Measurements from ENCODE around the gene GLRX5. TPM values are rescaled to one million over a fixed set of nuclear protein-coding genes. Genes with fewer than 3 reads are reported as not detected.
"Not testable (repeated sequence)": the region's sequence is repeated elsewhere in the genome, so short reads cannot be mapped to it uniquely, and the experiment has no call there.

GLRX5 gene
- total and polyA plus RNA-seq, 2 experiments from 2014 or later, result 91.4 to 130 TPM

DNA sequence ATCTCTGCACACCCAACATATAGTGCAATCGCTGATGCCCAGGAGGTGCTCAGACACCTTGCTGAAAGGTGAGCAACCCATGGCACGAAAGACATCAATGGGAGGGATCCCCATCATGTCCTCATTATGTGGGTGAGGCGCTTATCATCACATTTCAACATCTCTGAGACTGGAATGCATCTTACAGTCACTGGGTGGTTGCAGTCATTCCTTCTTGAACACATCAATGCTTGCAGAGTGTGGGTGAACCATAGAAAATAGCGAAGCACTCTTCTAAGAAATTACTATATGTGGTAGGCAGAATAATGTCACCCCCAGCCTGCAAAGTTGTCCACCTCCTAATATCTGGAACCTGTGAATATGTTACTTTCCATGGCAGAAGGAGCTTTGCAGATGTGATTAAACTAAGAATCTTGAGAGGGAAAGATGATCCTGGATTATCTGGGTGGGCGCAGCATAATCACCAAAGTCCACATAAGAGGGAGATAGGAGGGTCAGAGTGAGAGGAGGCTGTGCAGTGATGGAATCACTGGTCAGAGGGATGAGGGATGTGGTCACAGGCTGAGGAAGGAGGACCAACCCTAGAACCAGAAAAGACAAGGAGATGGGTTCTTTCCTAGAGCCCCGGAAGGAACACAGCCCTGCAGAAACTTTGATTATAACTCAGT, 51.2 kb downstream of the GLRX5 start (continued):
- TF ChIP-seq, protein P1, sequence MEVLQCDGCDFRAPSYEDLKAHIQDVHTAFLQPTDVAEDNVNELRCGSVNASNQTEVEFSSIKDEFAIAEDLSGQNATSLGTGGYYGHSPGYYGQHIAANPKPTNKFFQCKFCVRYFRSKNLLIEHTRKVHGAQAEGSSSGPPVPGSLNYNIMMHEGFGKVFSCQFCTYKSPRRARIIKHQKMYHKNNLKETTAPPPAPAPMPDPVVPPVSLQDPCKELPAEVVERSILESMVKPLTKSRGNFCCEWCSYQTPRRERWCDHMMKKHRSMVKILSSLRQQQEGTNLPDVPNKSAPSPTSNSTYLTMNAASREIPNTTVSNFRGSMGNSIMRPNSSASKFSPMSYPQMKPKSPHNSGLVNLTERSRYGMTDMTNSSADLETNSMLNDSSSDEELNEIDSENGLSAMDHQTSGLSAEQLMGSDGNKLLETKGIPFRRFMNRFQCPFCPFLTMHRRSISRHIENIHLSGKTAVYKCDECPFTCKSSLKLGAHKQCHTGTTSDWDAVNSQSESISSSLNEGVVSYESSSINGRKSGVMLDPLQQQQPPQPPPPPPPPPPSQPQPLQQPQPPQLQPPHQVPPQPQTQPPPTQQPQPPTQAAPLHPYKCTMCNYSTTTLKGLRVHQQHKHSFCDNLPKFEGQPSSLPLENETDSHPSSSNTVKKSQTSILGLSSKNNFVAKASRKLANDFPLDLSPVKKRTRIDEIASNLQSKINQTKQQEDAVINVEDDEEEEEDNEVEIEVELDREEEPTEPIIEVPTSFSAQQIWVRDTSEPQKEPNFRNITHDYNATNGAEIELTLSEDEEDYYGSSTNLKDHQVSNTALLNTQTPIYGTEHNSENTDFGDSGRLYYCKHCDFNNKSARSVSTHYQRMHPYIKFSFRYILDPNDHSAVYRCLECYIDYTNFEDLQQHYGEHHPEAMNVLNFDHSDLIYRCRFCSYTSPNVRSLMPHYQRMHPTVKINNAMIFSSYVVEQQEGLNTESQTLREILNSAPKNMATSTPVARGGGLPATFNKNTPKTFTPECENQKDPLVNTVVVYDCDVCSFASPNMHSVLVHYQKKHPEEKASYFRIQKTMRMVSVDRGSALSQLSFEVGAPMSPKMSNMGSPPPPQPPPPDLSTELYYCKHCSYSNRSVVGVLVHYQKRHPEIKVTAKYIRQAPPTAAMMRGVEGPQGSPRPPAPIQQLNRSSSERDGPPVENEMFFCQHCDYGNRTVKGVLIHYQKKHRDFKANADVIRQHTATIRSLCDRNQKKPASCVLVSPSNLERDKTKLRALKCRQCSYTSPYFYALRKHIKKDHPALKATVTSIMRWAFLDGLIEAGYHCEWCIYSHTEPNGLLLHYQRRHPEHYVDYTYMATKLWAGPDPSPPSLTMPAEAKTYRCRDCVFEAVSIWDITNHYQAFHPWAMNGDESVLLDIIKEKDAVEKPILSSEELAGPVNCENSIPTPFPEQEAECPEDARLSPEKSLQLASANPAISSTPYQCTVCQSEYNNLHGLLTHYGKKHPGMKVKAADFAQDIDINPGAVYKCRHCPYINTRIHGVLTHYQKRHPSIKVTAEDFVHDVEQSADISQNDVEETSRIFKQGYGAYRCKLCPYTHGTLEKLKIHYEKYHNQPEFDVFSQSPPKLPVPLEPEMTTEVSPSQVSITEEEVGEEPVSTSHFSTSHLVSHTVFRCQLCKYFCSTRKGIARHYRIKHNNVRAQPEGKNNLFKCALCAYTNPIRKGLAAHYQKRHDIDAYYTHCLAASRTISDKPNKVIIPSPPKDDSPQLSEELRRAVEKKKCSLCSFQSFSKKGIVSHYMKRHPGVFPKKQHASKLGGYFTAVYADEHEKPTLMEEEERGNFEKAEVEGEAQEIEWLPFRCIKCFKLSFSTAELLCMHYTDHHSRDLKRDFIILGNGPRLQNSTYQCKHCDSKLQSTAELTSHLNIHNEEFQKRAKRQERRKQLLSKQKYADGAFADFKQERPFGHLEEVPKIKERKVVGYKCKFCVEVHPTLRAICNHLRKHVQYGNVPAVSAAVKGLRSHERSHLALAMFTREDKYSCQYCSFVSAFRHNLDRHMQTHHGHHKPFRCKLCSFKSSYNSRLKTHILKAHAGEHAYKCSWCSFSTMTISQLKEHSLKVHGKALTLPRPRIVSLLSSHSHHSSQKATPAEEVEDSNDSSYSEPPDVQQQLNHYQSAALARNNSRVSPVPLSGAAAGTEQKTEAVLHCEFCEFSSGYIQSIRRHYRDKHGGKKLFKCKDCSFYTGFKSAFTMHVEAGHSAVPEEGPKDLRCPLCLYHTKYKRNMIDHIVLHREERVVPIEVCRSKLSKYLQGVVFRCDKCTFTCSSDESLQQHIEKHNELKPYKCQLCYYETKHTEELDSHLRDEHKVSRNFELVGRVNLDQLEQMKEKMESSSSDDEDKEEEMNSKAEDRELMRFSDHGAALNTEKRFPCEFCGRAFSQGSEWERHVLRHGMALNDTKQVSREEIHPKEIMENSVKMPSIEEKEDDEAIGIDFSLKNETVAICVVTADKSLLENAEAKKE (CRISPR knock-in tag; IDR thresholded peaks at IDR 0.05), result no peak
- TF ChIP-seq POLR2AphosphoS5 (IDR thresholded peaks at IDR 0.05; ENCODE audit: low read depth) (no peak), ZNF114 (CRISPR knock-in tag; IDR thresholded peaks at IDR 0.05) (no peak), CREB1 (CRISPR knock-in tag; IDR thresholded peaks at IDR 0.05; ENCODE audit: low read depth) (no peak), STAT1 (IDR thresholded peaks at IDR 0.05; ENCODE audit: unreplicated experiment) (no peak), EZH2 (IDR thresholded peaks at IDR 0.05; ENCODE audit: low read depth, unreplicated experiment) (no peak), ZNF331 (CRISPR knock-in tag; IDR thresholded peaks at IDR 0.05; ENCODE audit: low read depth) (no peak), EZH2phosphoT487 (IDR thresholded peaks at IDR 0.05; ENCODE audit: unreplicated experiment) (no peak)
- TF ChIP-seq, protein P2, sequence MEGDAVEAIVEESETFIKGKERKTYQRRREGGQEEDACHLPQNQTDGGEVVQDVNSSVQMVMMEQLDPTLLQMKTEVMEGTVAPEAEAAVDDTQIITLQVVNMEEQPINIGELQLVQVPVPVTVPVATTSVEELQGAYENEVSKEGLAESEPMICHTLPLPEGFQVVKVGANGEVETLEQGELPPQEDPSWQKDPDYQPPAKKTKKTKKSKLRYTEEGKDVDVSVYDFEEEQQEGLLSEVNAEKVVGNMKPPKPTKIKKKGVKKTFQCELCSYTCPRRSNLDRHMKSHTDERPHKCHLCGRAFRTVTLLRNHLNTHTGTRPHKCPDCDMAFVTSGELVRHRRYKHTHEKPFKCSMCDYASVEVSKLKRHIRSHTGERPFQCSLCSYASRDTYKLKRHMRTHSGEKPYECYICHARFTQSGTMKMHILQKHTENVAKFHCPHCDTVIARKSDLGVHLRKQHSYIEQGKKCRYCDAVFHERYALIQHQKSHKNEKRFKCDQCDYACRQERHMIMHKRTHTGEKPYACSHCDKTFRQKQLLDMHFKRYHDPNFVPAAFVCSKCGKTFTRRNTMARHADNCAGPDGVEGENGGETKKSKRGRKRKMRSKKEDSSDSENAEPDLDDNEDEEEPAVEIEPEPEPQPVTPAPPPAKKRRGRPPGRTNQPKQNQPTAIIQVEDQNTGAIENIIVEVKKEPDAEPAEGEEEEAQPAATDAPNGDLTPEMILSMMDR (conservative IDR thresholded peaks at IDR 0.05; ENCODE audit: low read depth in 2 of 2), result no peak

DNA sequence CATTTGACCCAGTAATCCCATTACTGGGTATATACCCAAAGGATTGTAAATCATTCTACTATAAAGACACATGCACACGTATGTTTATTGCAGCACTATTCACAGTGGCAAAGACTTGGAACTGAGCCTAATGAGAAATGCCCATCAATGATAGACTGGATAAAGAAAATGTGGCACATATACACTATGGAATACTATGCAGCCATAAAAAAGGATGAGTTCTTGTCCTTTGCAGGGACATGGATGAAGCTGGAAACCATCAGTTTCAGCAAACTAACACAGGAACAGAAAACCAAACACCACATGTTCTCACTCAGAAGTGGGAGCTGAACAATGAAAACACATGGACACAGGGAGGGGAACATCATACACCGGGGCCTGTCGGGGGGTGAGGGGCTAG, 56.3 kb downstream of the GLRX5 start:
- H3K9me3 Mint-ChIP-seq; H3K27ac Mint-ChIP-seq; H3K9me2 ChIP-seq (ENCODE audit: insufficient read depth); H3F3A ChIP-seq (replicated peaks; ENCODE audit: low read depth); H3K27me3 ChIP-seq (ENCODE audit: insufficient read depth); H3K27me3 Mint-ChIP-seq (ENCODE audit: insufficient read depth, low read depth, poor library complexity); H3K4me3 Mint-ChIP-seq; H3K4me1 ChIP-seq (ENCODE audit: insufficient read depth); H3K36me3 Mint-ChIP-seq (ENCODE audit: low read depth); H3K27ac ChIP-seq (ENCODE audit: low read depth); ATAC-seq; H3K4me3 ChIP-seq; DNase-seq (ENCODE audit: low spot score); H4K20me1 ChIP-seq (replicated peaks; ENCODE audit: insufficient read depth); H3K36me3 ChIP-seq (ENCODE audit: insufficient read depth); H2AFZ ChIP-seq; H3K79me2 ChIP-seq (replicated peaks; ENCODE audit: insufficient read depth); H3K4me2 ChIP-seq; H3K4me1 Mint-ChIP-seq: not testable (repeated sequence)

Small RNA genes within 50 kb of the gene (small RNA-seq; reads per million reads assigned to genes)
- gene SCARNA13 (ENCODE audit: low replicate concordance), result 1.2 reads per million, percentile 69 among the genes with 10 or more reads in this experiment

Other genes with a start within 250 kb of the GLRX5 start
- gene CLMN, start 215.1 kb upstream of the GLRX5 start, total RNA-seq (2014; rRNA removed; shearing (Covaris generic)), result 5.2 and 5.7 TPM in 2 replicates
- gene CLMN, start 215.1 kb upstream of the GLRX5 start, polyA plus RNA-seq (2016; fragmentation: Nextera tagmentation; extraction: Ambion mirVana), result 2.8 and 3.2 TPM in 2 replicates
- under 0.01 and 0.03 TPM in 2 replicates for gene SYNE3, start 18.4 kb upstream of the GLRX5 start, total RNA-seq (2014; rRNA removed; shearing (Covaris generic))
- 0.02 TPM in 1 of 2 replicates, not detected in the other for gene SYNE3, start 18.4 kb upstream of the GLRX5 start, polyA plus RNA-seq (2016; fragmentation: Nextera tagmentation; extraction: Ambion mirVana)
- 5.5 and 6.1 TPM in 2 replicates for gene TCL1B, start 151.4 kb downstream of the GLRX5 start, total RNA-seq (2014; rRNA removed; shearing (Covaris generic))
- 4.7 and 6.0 TPM in 2 replicates for gene TCL1B, start 151.4 kb downstream of the GLRX5 start, polyA plus RNA-seq (2016; fragmentation: Nextera tagmentation; extraction: Ambion mirVana)
- gene TCL1A, start 179.1 kb downstream of the GLRX5 start, total RNA-seq (2014; rRNA removed; shearing (Covaris generic)), result 5.3 and 8.5 TPM in 2 replicates
- gene TCL1A, start 179.1 kb downstream of the GLRX5 start, polyA plus RNA-seq (2016; fragmentation: Nextera tagmentation; extraction: Ambion mirVana), result 3.6 and 4.3 TPM in 2 replicates